Measurements from ENCODE around the gene ABCD1.

- peak; percentile 51 for TF ChIP-seq SP2 (tag by site-specific recombination; IDR thresholded peaks at IDR 0.05)
- TF ChIP-seq ZNF114 (tag by site-specific recombination; IDR thresholded peaks at IDR 0.05), result no peak
Observed at GRCh38 chrX:153724252-153725038, at the start of gene ABCD1, which contains the start of gene BCAP31.

All from HEK293 (cell line).